NT2/D1 (cell line): ENCODE measurements around the gene PCSK4.
"Not testable (repeated sequence)": the region's sequence is repeated elsewhere in the genome, so short reads cannot be mapped to it uniquely, and the experiment has no call there.

Experiments used
- SUZ12 ChIP-seq: IDR thresholded peaks from 2 replicates; pipeline ENCODE4 v1.6.1; 2011; ENCODE audit not compliant: insufficient read length, insufficient read depth; ENCODE audit errors: extremely low read depth
- YY1 ChIP-seq: IDR thresholded peaks from 2 replicates; pipeline ENCODE4 v1.6.1; 2011; ENCODE audit not compliant: insufficient read length, insufficient read depth
- ZNF274 ChIP-seq: IDR thresholded peaks from 2 replicates; pipeline ENCODE4 v1.6.1; 2011; ENCODE audit warnings: mild to moderate bottlenecking, low read depth, low read length

GRCh38 chr19:1477056-1477455 is 13.1 kb downstream of the PCSK4 start:
- not testable (repeated sequence) for TF ChIP-seq ZNF274, SUZ12, YY1
